GM19372 (cell line): Measurements from ENCODE around the gene NLRP1.
"Not testable (repeated sequence)": the region's sequence is repeated elsewhere in the genome, so short reads cannot be mapped to it uniquely, and the experiment has no call there.

Experiments
- ATAC-seq: cut with Tn5 transposase; IDR thresholded peaks from one replicate; pipeline ENCODE4 v1.9.1; 2021; ENCODE audit warnings: mild to moderate bottlenecking, low read depth, moderate library complexity; ENCODE audit not compliant: unreplicated experiment

The NLRP1 gene

GRCh38 chr17:5588584-5588983 lies 4.3 kb upstream of the NLRP1 start:
- no peak for ATAC-seq

- no peak for ATAC-seq
Observed at GRCh38 chr17:5587438-5588032, 3.2 kb upstream of the NLRP1 start.

- ATAC-seq, result no peak
Observed at GRCh38 chr17:5585836-5586521, 1.7 kb upstream of the NLRP1 start.

GRCh38 chr17:5585287-5585794 lies 1.0 kb upstream of the NLRP1 start:
- no peak for ATAC-seq

- no peak for ATAC-seq
Observed at GRCh38 chr17:5583426-5584382, 605 bp downstream of the NLRP1 start.

- no peak for ATAC-seq
Observed at GRCh38 chr17:5582209-5583185, 1.8 kb downstream of the NLRP1 start.

- no peak for ATAC-seq
Observed at GRCh38 chr17:5581655-5582054, 2.7 kb downstream of the NLRP1 start.

- ATAC-seq, result no peak
Observed at GRCh38 chr17:5580969-5581368, 3.3 kb downstream of the NLRP1 start.

- ATAC-seq, result no peak
Observed at GRCh38 chr17:5580367-5580766, 3.9 kb downstream of the NLRP1 start.

GRCh38 chr17:5578768-5579167 lies 5.5 kb downstream of the NLRP1 start:
- ATAC-seq, result not testable (repeated sequence)

- not testable (repeated sequence) for ATAC-seq
Observed at GRCh38 chr17:5573017-5573416, 11.3 kb downstream of the NLRP1 start.

GRCh38 chr17:5571281-5571680 lies 13.0 kb downstream of the NLRP1 start:
- no peak for ATAC-seq

GRCh38 chr17:5565808-5566207 lies 18.5 kb downstream of the NLRP1 start:
- no peak for ATAC-seq

- ATAC-seq, result no peak
Observed at GRCh38 chr17:5563456-5563855, 20.9 kb downstream of the NLRP1 start.

GRCh38 chr17:5562661-5563360 lies 21.5 kb downstream of the NLRP1 start:
- no peak for ATAC-seq

- ATAC-seq, result no peak
Observed at GRCh38 chr17:5561736-5562571, 22.4 kb downstream of the NLRP1 start.

GRCh38 chr17:5560361-5560988 lies 23.8 kb downstream of the NLRP1 start:
- no peak for ATAC-seq
